ENCODE measurements around the gene BNIP1.

The BNIP1 gene

DNA sequence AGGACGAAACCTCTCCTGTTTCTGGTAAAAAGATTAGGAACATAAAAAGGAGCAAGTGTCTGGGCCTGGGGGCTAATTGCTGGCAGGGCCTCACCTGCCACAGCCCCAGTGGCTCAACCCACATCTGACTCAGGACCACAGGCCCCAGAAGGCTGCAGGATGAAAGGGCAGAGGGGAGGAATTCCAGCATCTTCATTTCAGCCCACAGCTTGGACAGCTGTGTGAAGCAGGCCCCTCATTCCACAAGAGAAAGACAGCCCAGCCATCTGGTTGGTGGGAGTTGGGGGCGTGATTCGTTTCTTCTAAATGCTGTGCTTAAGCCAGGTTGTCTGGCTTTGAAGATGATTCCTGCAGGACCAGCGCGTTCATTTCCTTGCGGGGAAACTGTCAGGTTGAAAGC lies 61.6 kb downstream of the BNIP1 start:
- H2AK5ac ChIP-seq (ENCODE audit: low read length) = no peak overlapping the region
- H3K4me2 ChIP-seq (ENCODE audit: low read length) = no peak overlapping the region
- no peak overlapping the region for H3K23ac ChIP-seq (ENCODE audit: low read length)
- no peaks in the 10 kb centered on the region for H3K79me1 ChIP-seq (ENCODE audit: low read length)
- no peaks in the 10 kb centered on the region for H3K27me3 ChIP-seq (ENCODE audit: insufficient read depth, low read length)
- no peaks in the 10 kb centered on the region for H3K36me3 ChIP-seq (ENCODE audit: control insufficient read depth in 1 of 2, insufficient read depth in 2 of 2, low read length in 2 of 2)
- WGBS (ENCODE audit: extremely low coverage, insufficient coverage, insufficient read length) = no CpG with 5 or more reads among the region's 6 CpGs
- H2BK120ac ChIP-seq (ENCODE audit: insufficient read depth, low read length, poor library complexity) = no peak overlapping the region
- no peak overlapping the region for H3K9ac ChIP-seq (ENCODE audit: low read length)
- no peak overlapping the region for H3K14ac ChIP-seq (ENCODE audit: low read length)
- no peak overlapping the region for H2BK12ac ChIP-seq (ENCODE audit: low read length)
- no peak overlapping the region for H4K8ac ChIP-seq (ENCODE audit: low read depth, low read length)
- DNase-seq = peak; percentile 5 to 12
- H3K4me3 ChIP-seq (ENCODE audit: low read depth, low read length) = no peak overlapping the region
- no peaks in the 10 kb centered on the region for H3K4me1 ChIP-seq (ENCODE audit: control insufficient read depth in 1 of 2, insufficient read depth in 2 of 2, low read length in 2 of 2)
- H3K9me3 ChIP-seq (ENCODE audit: insufficient read depth, low read depth, low read length) = peaks cover 4% of the 10 kb centered on the region
- no peak overlapping the region for H2BK5ac ChIP-seq (ENCODE audit: low read depth, low read length, poor library complexity)
- H3K18ac ChIP-seq (ENCODE audit: low read length) = no peak overlapping the region
- no peak overlapping the region for H4K12ac ChIP-seq (ENCODE audit: low read depth, low read length)
- H4K91ac ChIP-seq (ENCODE audit: low read depth, low read length) = no peak overlapping the region
- H3K27ac ChIP-seq (ENCODE audit: low read depth, low read length) = no peak overlapping the region
- no peak overlapping the region for H2AFZ ChIP-seq (ENCODE audit: insufficient read depth, low read length, poor library complexity)
- no peak overlapping the region for H3K4ac ChIP-seq (ENCODE audit: low read depth, low read length)
- H3K79me2 ChIP-seq (ENCODE audit: control insufficient read depth, insufficient read depth, low read length, poor library complexity) = no peaks in the 10 kb centered on the region

DNA sequence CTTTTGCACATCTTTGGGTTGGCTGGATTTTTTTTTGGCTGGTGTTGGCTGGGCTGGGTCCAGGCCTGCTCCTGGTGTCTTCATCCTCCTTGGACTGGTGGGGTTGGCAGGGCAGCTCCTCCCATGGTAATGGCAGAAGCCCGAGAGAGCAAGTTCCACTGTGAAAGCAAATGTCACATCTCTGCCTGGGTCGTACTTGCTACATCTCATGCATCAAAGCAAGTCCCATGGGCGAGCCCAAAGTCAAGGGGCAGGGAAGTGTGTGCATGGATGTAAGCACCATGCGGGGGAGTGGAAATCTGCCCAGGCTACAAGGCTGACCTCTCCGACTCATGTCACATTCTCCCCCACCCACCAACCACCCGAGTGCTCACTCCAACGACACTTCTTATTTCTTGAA lies 64.0 kb downstream of the BNIP1 start:
- Histone ChIP-seq H3K9ac (ENCODE audit: low read length) (no peak overlapping the region), H4K12ac (ENCODE audit: low read depth, low read length) (no peak overlapping the region), H3K23ac (ENCODE audit: low read length) (no peak overlapping the region), H3K79me2 (ENCODE audit: control insufficient read depth, insufficient read depth, low read length, poor library complexity) (no peaks in the 10 kb centered on the region), H3K4ac (ENCODE audit: low read depth, low read length) (no peak overlapping the region), H2AFZ (ENCODE audit: insufficient read depth, low read length, poor library complexity) (no peak overlapping the region), H3K4me1 (ENCODE audit: control insufficient read depth in 1 of 2, insufficient read depth in 2 of 2, low read length in 2 of 2) (no peaks in the 10 kb centered on the region), H2BK5ac (ENCODE audit: low read depth, low read length, poor library complexity) (no peak overlapping the region), H4K91ac (ENCODE audit: low read depth, low read length) (no peak overlapping the region), H3K79me1 (ENCODE audit: low read length) (no peaks in the 10 kb centered on the region), H2BK120ac (ENCODE audit: insufficient read depth, low read length, poor library complexity) (no peak overlapping the region), H3K27me3 (ENCODE audit: insufficient read depth, low read length) (no peaks in the 10 kb centered on the region), H2AK5ac (ENCODE audit: low read length) (no peak overlapping the region), H3K27ac (ENCODE audit: low read depth, low read length) (no peak overlapping the region), H3K4me3 (ENCODE audit: low read depth, low read length) (no peak overlapping the region), H3K9me3 (ENCODE audit: insufficient read depth, low read depth, low read length) (peaks cover 2% of the 10 kb centered on the region), H3K36me3 (ENCODE audit: control insufficient read depth in 1 of 2, insufficient read depth in 2 of 2, low read length in 2 of 2) (no peaks in the 10 kb centered on the region), H4K8ac (ENCODE audit: low read depth, low read length) (no peak overlapping the region), H3K14ac (ENCODE audit: low read length) (no peak overlapping the region), H3K4me2 (ENCODE audit: low read length) (no peak overlapping the region), H2BK12ac (ENCODE audit: low read length) (no peak overlapping the region), H3K18ac (ENCODE audit: low read length) (no peak overlapping the region)
- DNase-seq = no peak
- WGBS (ENCODE audit: extremely low coverage, insufficient coverage, insufficient read length) = no CpG with 5 or more reads among the region's 7 CpGs

DNA sequence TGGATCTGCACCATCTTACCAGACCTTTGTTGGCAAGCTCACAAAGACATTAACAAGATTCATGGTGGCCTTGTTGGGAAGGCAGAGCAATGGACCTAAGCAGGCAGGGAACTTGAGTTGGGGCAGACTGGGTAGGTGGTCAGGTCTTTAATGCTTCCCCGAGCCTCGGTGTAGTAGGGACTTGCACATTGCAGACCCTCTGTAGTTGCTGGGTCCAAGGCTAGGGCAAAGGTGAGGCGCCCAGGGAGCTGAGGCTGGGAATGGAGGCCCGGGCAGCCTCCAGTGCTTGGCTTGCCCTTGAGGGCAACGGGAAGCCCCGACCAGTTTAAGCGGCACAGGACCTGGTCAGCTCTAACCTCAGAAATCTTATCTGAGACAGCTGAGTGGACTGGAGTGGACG lies 66.5 kb downstream of the BNIP1 start:
- Histone ChIP-seq H2BK5ac (ENCODE audit: low read depth, low read length, poor library complexity) (no peak overlapping the region), H3K9me3 (ENCODE audit: insufficient read depth, low read depth, low read length) (no peaks in the 10 kb centered on the region), H4K91ac (ENCODE audit: low read depth, low read length) (no peak overlapping the region), H4K12ac (ENCODE audit: low read depth, low read length) (no peak overlapping the region), H3K4me1 (ENCODE audit: control insufficient read depth in 1 of 2, insufficient read depth in 2 of 2, low read length in 2 of 2) (no peaks in the 10 kb centered on the region), H3K9ac (ENCODE audit: low read length) (no peak overlapping the region), H3K4ac (ENCODE audit: low read depth, low read length) (no peak overlapping the region), H3K18ac (ENCODE audit: low read length) (no peak overlapping the region), H3K14ac (ENCODE audit: low read length) (no peak overlapping the region), H3K23ac (ENCODE audit: low read length) (peak overlapping the region; percentile 86), H3K4me2 (ENCODE audit: low read length) (no peak overlapping the region), H2BK120ac (ENCODE audit: insufficient read depth, low read length, poor library complexity) (no peak overlapping the region), H2AFZ (ENCODE audit: insufficient read depth, low read length, poor library complexity) (no peak overlapping the region), H3K27me3 (ENCODE audit: insufficient read depth, low read length) (no peaks in the 10 kb centered on the region), H3K4me3 (ENCODE audit: low read depth, low read length) (no peak overlapping the region), H3K79me1 (ENCODE audit: low read length) (no peaks in the 10 kb centered on the region), H2BK12ac (ENCODE audit: low read length) (no peak overlapping the region), H3K79me2 (ENCODE audit: control insufficient read depth, insufficient read depth, low read length, poor library complexity) (no peaks in the 10 kb centered on the region), H2AK5ac (ENCODE audit: low read length) (no peak overlapping the region), H3K27ac (ENCODE audit: low read depth, low read length) (no peak overlapping the region), H3K36me3 (ENCODE audit: control insufficient read depth in 1 of 2, insufficient read depth in 2 of 2, low read length in 2 of 2) (no peaks in the 10 kb centered on the region), H4K8ac (ENCODE audit: low read depth, low read length) (no peak overlapping the region)
- no CpG with 5 or more reads among the region's 8 CpGs for WGBS (ENCODE audit: extremely low coverage, insufficient coverage, insufficient read length)
- DNase-seq = no peak

DNA sequence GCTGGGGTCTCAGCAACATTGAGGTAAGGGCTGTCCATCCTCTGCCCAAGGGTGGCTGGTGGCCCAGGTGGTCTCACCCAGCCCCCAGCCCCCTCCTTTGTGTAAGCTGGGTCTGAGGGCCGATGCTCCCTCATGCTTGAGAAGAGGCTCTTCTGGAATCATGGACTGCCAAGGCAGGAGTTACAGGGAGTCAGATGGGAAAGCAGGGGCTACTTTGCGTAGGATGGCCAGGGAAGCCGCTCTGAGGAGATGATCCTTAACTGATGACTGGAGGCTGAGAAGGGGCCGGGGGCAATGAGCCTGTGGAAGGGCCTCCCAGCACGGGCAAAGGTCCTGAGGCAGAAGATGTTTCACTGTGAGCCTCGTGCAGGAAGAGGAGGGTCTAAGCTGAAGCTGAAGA lies 67.0 kb downstream of the BNIP1 start:
- H3K4ac ChIP-seq (ENCODE audit: low read depth, low read length) = no peak overlapping the region
- no peak overlapping the region for H2BK12ac ChIP-seq (ENCODE audit: low read length)
- H3K9ac ChIP-seq (ENCODE audit: low read length) = no peak overlapping the region
- H3K27ac ChIP-seq (ENCODE audit: low read depth, low read length) = no peak overlapping the region
- no CpG with 5 or more reads among the region's 6 CpGs for WGBS (ENCODE audit: extremely low coverage, insufficient coverage, insufficient read length)
- no peak overlapping the region for H3K4me3 ChIP-seq (ENCODE audit: low read depth, low read length)
- H3K27me3 ChIP-seq (ENCODE audit: insufficient read depth, low read length) = no peaks in the 10 kb centered on the region
- no peak overlapping the region for H2AFZ ChIP-seq (ENCODE audit: insufficient read depth, low read length, poor library complexity)
- H3K36me3 ChIP-seq (ENCODE audit: control insufficient read depth in 1 of 2, insufficient read depth in 2 of 2, low read length in 2 of 2) = no peaks in the 10 kb centered on the region
- no peak overlapping the region for H3K14ac ChIP-seq (ENCODE audit: low read length)
- no peak overlapping the region for H3K4me2 ChIP-seq (ENCODE audit: low read length)
- H3K23ac ChIP-seq (ENCODE audit: low read length) = no peak overlapping the region
- H3K9me3 ChIP-seq (ENCODE audit: insufficient read depth, low read depth, low read length) = no peaks in the 10 kb centered on the region
- H2BK120ac ChIP-seq (ENCODE audit: insufficient read depth, low read length, poor library complexity) = no peak overlapping the region
- no peaks in the 10 kb centered on the region for H3K4me1 ChIP-seq (ENCODE audit: control insufficient read depth in 1 of 2, insufficient read depth in 2 of 2, low read length in 2 of 2)
- H2AK5ac ChIP-seq (ENCODE audit: low read length) = no peak overlapping the region
- H3K79me2 ChIP-seq (ENCODE audit: control insufficient read depth, insufficient read depth, low read length, poor library complexity) = no peaks in the 10 kb centered on the region
- no peak overlapping the region for H4K8ac ChIP-seq (ENCODE audit: low read depth, low read length)
- no peak overlapping the region for H4K91ac ChIP-seq (ENCODE audit: low read depth, low read length)
- no peak overlapping the region for H3K18ac ChIP-seq (ENCODE audit: low read length)
- DNase-seq = no peak
- H2BK5ac ChIP-seq (ENCODE audit: low read depth, low read length, poor library complexity) = no peak overlapping the region
- H3K79me1 ChIP-seq (ENCODE audit: low read length) = no peaks in the 10 kb centered on the region
- no peak overlapping the region for H4K12ac ChIP-seq (ENCODE audit: low read depth, low read length)

Measured in trophoblast cell (in vitro differentiated cells and primary cell).